WTC11 (cell line): Measurements from ENCODE around the gene GPR108. TPM values are rescaled to one million over a fixed set of nuclear protein-coding genes. Genes with fewer than 3 reads are reported as not detected.

Experiments
- ATAC-seq: fragments of 200-7000 bp; cut with Tn5 transposase; 2 replicates; pipeline ENCODE4 v1.10.0; 2021; ENCODE audit warnings: mild to moderate bottlenecking, moderate library complexity
- CTCF ChIA-PET: fragments of 300-600 bp; sonication (Branson Sonifier 250); formaldehyde crosslinking; loops from one replicate; lab custom pipeline; 2021; ENCODE audit warnings: antibody characterized with exemption; lab: Charles Lee
- POLR2A ChIA-PET: fragments of 350-600 bp; sonication (Branson Sonifier 250); formaldehyde crosslinking; loops from one replicate; lab custom pipeline; 2021; ENCODE audit warnings: antibody characterized with exemption; lab: Charles Lee
- DNase-seq: peaks from one replicate; pipeline ENCODE4 v3.0.0; 2021; ENCODE audit warnings: low spot score
- H3K27ac Mint-ChIP-seq: 2 replicates; pipeline ENCODE4 v1.8.0; 2021; ENCODE audit warnings: mixed read lengths
- H3K27me3 Mint-ChIP-seq: 2 replicates; pipeline ENCODE4 v1.8.0; 2021; ENCODE audit warnings: low read depth, mild to moderate bottlenecking, moderate library complexity, mixed read lengths
- H3K36me3 Mint-ChIP-seq: 2 replicates; pipeline ENCODE4 v1.8.0; 2021; ENCODE audit warnings: mixed read lengths
- H3K4me1 Mint-ChIP-seq: 2 replicates; pipeline ENCODE4 v1.8.0; 2022; ENCODE audit warnings: mixed read lengths
- H3K4me3 Mint-ChIP-seq: 2 replicates; pipeline ENCODE4 v1.8.0; 2021; ENCODE audit warnings: mild to moderate bottlenecking, moderate library complexity, mixed read lengths
- H3K9me3 Mint-ChIP-seq: 2 replicates; pipeline ENCODE4 v1.8.0; 2021; ENCODE audit warnings: mixed read lengths
- ATF6 ChIP-seq: sonication (generic); formaldehyde crosslinking; IDR thresholded peaks from 2 replicates; pipeline ENCODE4 v1.8.1; 2023; ENCODE audit warnings: mild to moderate bottlenecking, missing genetic modification reagents
- ELF4 ChIP-seq: sonication (generic); formaldehyde crosslinking; IDR thresholded peaks from 2 replicates; pipeline ENCODE4 v1.8.1; 2022; ENCODE audit warnings: low read depth, mild to moderate bottlenecking, moderate library complexity, missing genetic modification reagents
- ERG ChIP-seq: fragments of 250-450 bp; sonication (Bioruptor Pico); IDR thresholded peaks from 2 replicates; pipeline ENCODE4 v1.8.0; 2021; ENCODE audit warnings: mild to moderate bottlenecking
- GRHL2 ChIP-seq: fragments of 250-450 bp; sonication (Bioruptor Pico); IDR thresholded peaks from 2 replicates; pipeline ENCODE4 v1.8.0; 2022; ENCODE audit warnings: mild to moderate bottlenecking, moderate library complexity; ENCODE audit not compliant: insufficient replicate concordance, severe bottlenecking
- HMGXB4 ChIP-seq: sonication (generic); formaldehyde crosslinking; IDR thresholded peaks from 2 replicates; pipeline ENCODE4 v1.8.1; 2023; ENCODE audit warnings: mild to moderate bottlenecking, moderate library complexity, missing genetic modification reagents
- MXD4 ChIP-seq: fragments of 250-450 bp; sonication (Bioruptor Pico); IDR thresholded peaks from 2 replicates; pipeline ENCODE4 v1.8.0; 2021; ENCODE audit warnings: mild to moderate bottlenecking, moderate library complexity, borderline replicate concordance
- NR1H2 ChIP-seq: sonication (generic); formaldehyde crosslinking; IDR thresholded peaks from 2 replicates; pipeline ENCODE4 v1.9.0; 2021; ENCODE audit warnings: mild to moderate bottlenecking, moderate library complexity, missing genetic modification reagents
- NR2C2 ChIP-seq: sonication (generic); formaldehyde crosslinking; IDR thresholded peaks from 2 replicates; pipeline ENCODE4 v1.8.0; 2022; ENCODE audit warnings: mild to moderate bottlenecking, missing genetic modification reagents
- NR3C1 ChIP-seq: sonication (generic); formaldehyde crosslinking; conservative IDR thresholded peaks from 2 replicates; pipeline ENCODE4 v1.8.1; 2023; ENCODE audit warnings: low read depth, mild to moderate bottlenecking, missing genetic modification reagents
- ZBTB43 ChIP-seq: sonication (generic); formaldehyde crosslinking; IDR thresholded peaks from 2 replicates; pipeline ENCODE4 v1.8.1; 2023; ENCODE audit warnings: mild to moderate bottlenecking, missing genetic modification reagents
- ZNF263 ChIP-seq: sonication (generic); formaldehyde crosslinking; IDR thresholded peaks from 2 replicates; pipeline ENCODE4 v1.8.1; 2022; ENCODE audit warnings: low read depth, mild to moderate bottlenecking, moderate library complexity, missing genetic modification reagents
- ZNF396 ChIP-seq: fragments of 250-450 bp; sonication (Bioruptor Pico); IDR thresholded peaks from 2 replicates; pipeline ENCODE4 v1.8.0; 2021; ENCODE audit warnings: mild to moderate bottlenecking, moderate library complexity, borderline replicate concordance
- ZNF416 ChIP-seq: fragments of 250-450 bp; sonication (Bioruptor Pico); IDR thresholded peaks from 2 replicates; pipeline ENCODE4 v1.9.0; 2021; ENCODE audit warnings: mild to moderate bottlenecking, inconsistent platforms
- ZNF423 ChIP-seq: fragments of 250-450 bp; sonication (Bioruptor Pico); IDR thresholded peaks from 2 replicates; pipeline ENCODE4 v2.1.2; 2022; ENCODE audit warnings: mild to moderate bottlenecking, moderate library complexity
- ZSCAN18 ChIP-seq: fragments of 250-450 bp; sonication (Bioruptor Pico); IDR thresholded peaks from 2 replicates; pipeline ENCODE4 v2.1.2; 2022; ENCODE audit warnings: mild to moderate bottlenecking, moderate library complexity
- total RNA-seq: library from RNA; stranded (reverse); gene quantifications from 3 replicates; pipeline ENCODE4 v1.2.3, GENCODE V29; 2021
- TF ChIP-seq, protein P1 (sequence below): fragments of 200-600 bp; IDR thresholded peaks from 2 replicates; pipeline ENCODE4 v1.8.0; 2022; ENCODE audit warnings: antibody characterized with exemption
- TF ChIP-seq, protein P2 (sequence below): sonication (generic); formaldehyde crosslinking; IDR thresholded peaks from 2 replicates; pipeline ENCODE4 v1.8.0; 2023; ENCODE audit warnings: missing genetic modification reagents
- TF ChIP-seq, protein P3 (sequence below): sonication (generic); formaldehyde crosslinking; IDR thresholded peaks from 2 replicates; pipeline ENCODE4 v1.8.1; 2023; ENCODE audit warnings: mild to moderate bottlenecking, missing genetic modification reagents, moderate library complexity

The GPR108 gene
- total RNA-seq, 1 experiment from 2014 or later, result 48.7 TPM

- ATAC-seq (no peak), DNase-seq (no peak)
- Mint-ChIP-seq H3K27me3 (no peaks in the 10 kb centered on the region), H3K36me3 (peaks cover 9% of the 10 kb centered on the region), H3K4me1 (peaks cover 35% of the 10 kb centered on the region), H3K9me3 (no peaks in the 10 kb centered on the region), H3K27ac (peak overlapping the region; percentile 97; the same call in 1 of the 2 replicates), H3K4me3 (peak overlapping the region; percentile 97)
- CTCF ChIA-PET, result interaction anchor here (0.6 to 4.6 kb wide), 3 partner anchors 33 to 219 kb away, joined by 4 to 31 read pairs (median 11); no protein-coding TSS in a partner anchor
- TF ChIP-seq NR3C1 (CRISPR knock-in tag), result no peak
- TF ChIP-seq NR1H2 (CRISPR knock-in tag), result no peak
- TF ChIP-seq, protein P1, sequence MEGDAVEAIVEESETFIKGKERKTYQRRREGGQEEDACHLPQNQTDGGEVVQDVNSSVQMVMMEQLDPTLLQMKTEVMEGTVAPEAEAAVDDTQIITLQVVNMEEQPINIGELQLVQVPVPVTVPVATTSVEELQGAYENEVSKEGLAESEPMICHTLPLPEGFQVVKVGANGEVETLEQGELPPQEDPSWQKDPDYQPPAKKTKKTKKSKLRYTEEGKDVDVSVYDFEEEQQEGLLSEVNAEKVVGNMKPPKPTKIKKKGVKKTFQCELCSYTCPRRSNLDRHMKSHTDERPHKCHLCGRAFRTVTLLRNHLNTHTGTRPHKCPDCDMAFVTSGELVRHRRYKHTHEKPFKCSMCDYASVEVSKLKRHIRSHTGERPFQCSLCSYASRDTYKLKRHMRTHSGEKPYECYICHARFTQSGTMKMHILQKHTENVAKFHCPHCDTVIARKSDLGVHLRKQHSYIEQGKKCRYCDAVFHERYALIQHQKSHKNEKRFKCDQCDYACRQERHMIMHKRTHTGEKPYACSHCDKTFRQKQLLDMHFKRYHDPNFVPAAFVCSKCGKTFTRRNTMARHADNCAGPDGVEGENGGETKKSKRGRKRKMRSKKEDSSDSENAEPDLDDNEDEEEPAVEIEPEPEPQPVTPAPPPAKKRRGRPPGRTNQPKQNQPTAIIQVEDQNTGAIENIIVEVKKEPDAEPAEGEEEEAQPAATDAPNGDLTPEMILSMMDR, result no peak
- TF ChIP-seq ZNF396, result no peak
- TF ChIP-seq ZBTB43 (CRISPR knock-in tag), result no peak
- TF ChIP-seq ZSCAN18, result no peak
- no peak for TF ChIP-seq HMGXB4 (CRISPR knock-in tag)
- TF ChIP-seq ELF4 (CRISPR knock-in tag), result no peak
- TF ChIP-seq, protein P2, sequence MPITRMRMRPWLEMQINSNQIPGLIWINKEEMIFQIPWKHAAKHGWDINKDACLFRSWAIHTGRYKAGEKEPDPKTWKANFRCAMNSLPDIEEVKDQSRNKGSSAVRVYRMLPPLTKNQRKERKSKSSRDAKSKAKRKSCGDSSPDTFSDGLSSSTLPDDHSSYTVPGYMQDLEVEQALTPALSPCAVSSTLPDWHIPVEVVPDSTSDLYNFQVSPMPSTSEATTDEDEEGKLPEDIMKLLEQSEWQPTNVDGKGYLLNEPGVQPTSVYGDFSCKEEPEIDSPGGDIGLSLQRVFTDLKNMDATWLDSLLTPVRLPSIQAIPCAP (CRISPR knock-in tag), result no peak
- TF ChIP-seq ZNF263, result no peak
- no peak for TF ChIP-seq GRHL2 (CRISPR knock-in tag)
- TF ChIP-seq ATF6 (CRISPR knock-in tag), result no peak
- POLR2A ChIA-PET, result no interaction called here
Measured at GRCh38 chr19:6735181-6735911, 2.0 kb downstream of the GPR108 start.

DNA sequence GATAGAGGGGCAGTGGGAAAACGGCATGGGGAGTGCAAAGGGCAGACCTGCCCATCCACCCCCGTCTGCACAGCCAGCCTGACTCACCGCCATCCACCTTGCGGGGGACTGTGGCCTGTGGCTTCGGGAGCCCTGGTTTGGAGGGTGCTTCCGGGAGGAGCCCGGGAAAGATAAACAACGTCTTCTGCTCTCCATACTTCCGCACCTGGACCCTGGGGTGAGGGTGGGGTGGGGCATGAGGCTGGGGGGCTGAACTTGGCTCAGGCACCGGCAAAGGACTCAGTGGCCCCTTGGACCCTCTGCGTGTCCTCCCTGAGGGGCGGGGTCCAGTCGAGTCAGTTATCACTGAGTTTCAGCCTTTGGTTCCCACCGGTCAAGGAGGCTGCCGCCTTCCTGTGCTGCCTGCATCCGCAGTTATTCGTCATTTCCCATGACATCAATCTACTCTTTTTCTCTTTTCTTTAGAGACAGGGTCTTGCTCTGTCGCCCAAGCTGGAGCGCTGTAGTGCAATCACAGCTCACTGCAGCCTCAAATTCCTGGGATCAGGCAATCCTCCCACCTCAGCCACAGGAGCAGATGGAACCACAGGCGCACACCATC is 3.2 kb downstream of the GPR108 start:
- ATAC-seq (no peak), DNase-seq (no peak)
- Mint-ChIP-seq H3K4me3 (no peak overlapping the region), H3K4me1 (peaks cover 34% of the 10 kb centered on the region), H3K27ac (no peak overlapping the region), H3K36me3 (peaks cover 9% of the 10 kb centered on the region), H3K9me3 (no peaks in the 10 kb centered on the region), H3K27me3 (no peaks in the 10 kb centered on the region)
- ChIA-PET CTCF (interaction anchor here (0.6 to 1.9 kb wide), 9 partner anchors 10 to 335 kb away, joined by 3 to 10 read pairs (median 6); partner anchors contain the start of genes C3 and ZNF557), POLR2A (no interaction called here)
- TF ChIP-seq ERG (CRISPR knock-in tag) (no peak), ZNF416 (no peak), ELF4 (CRISPR knock-in tag) (no peak), ZBTB43 (CRISPR knock-in tag) (no peak), MXD4 (CRISPR knock-in tag) (no peak), NR2C2 (no peak), ZNF423 (CRISPR knock-in tag) (no peak)
- TF ChIP-seq, protein P3, sequence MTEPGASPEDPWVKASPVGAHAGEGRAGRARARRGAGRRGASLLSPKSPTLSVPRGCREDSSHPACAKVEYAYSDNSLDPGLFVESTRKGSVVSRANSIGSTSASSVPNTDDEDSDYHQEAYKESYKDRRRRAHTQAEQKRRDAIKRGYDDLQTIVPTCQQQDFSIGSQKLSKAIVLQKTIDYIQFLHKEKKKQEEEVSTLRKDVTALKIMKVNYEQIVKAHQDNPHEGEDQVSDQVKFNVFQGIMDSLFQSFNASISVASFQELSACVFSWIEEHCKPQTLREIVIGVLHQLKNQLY, result no peak
